Pancreas (tissue), 10 donors: ENCODE results near the gene SQSTM1. TPM values are rescaled to one million over a fixed set of nuclear protein-coding genes. Genes with fewer than 3 reads are reported as not detected.

Experiments used
- ATAC-seq, 4 donors: fragments of 200-7000 bp; cut with Tn5 transposase; one replicate each; pipeline versions ENCODE4 v1.8.0 to v1.9.1; 2020; ENCODE audit warnings: mild to moderate bottlenecking in 4 of 4, moderate library complexity in 4 of 4
- DNase-seq, 6 donors: peaks; one replicate each; pipeline ENCODE4 v3.0.0-alpha.2; 2020
- FAIRE-seq: peaks from 2 replicates; lab custom pipeline; 2012; peaks lifted over from hg19 to GRCh38; lab: Jason Lieb, UNC
- H3K27ac ChIP-seq, 4 donors: fragments of 200-600 bp; sonication (generic); 1 replicate in 3 of 4; 2 replicates in 1 of 4; pipeline versions ENCODE4 v1.5.0 to v1.8.0; 2020
- H3K27me3 ChIP-seq, 4 donors: fragments of 200-600 bp; one replicate each; pipeline ENCODE4 v1.8.0; 2021
- H3K36me3 ChIP-seq, 3 donors: fragments of 200-600 bp; sonication (generic) in 1 of 3; one replicate each; pipeline versions ENCODE4 v1.5.0 to v1.8.0; 2020 to 2021
- H3K4me1 ChIP-seq, 3 donors: fragments of 200-600 bp; one replicate each; pipeline ENCODE4 v1.8.0; 2021
- H3K4me3 ChIP-seq, 4 donors: fragments of 200-600 bp; sonication (generic) in 2 of 4; one replicate each; pipeline versions ENCODE4 v1.5.0 to v1.8.0; 2020 to 2021
- H3K9me3 ChIP-seq, 4 donors: fragments of 200-600 bp; one replicate each; pipeline ENCODE4 v1.8.0; 2021
- CTCF ChIP-seq, 4 donors: fragments of 200-600 bp; sonication (generic) in 3 of 4; IDR thresholded peaks; one replicate each; pipeline versions ENCODE4 v1.5.0 to v1.8.0; 2021; ENCODE audit warnings: antibody characterized with exemption in 4 of 4
- WGBS, 2 donors: extraction: QIAGEN DNeasy Blood & Tissue Kit; methylation state at CpG; one replicate each; pipeline ENCODE4 v1.1.7; 2013; 5-methylcytosine and 5-hydroxymethylcytosine counted together
- intact Hi-C, 3 donors: fragments of 100-400 bp; cut with DNase I; formaldehyde crosslinking; loops; one replicate each; pipeline versions ENCODE4 v1.11.1 to v1.14.2; 2022
- polyA plus RNA-seq, 2 donors: library from polyadenylated mRNA; stranded (reverse); fragments of 200-250 nt; gene quantifications; one replicate each; pipeline ENCODE4 v1.2.3, GENCODE V29; 2013
- total RNA-seq, 6 donors: library from RNA; stranded (reverse); fragmentation: NEBNext Ultra II Directional in 4 of 6; extraction: Animal tissue kit (Norgen Biotek cat#: 25700) in 4 of 6; gene quantifications; one replicate each; pipeline versions ENCODE4 v1.2.1 to v1.2.4, GENCODE V29; 2021 to 2023
- donor health status: healthy with polysubstance abuse.
- donor health status: DM: no; HTN: no; CAD: no; lungs with moderate emphysema.
- donor health status: DM: no; HTN: no; CAD: no.
- donor health status: control.
- donor health status: control.
- donor health status: Bipolar disorder and iron deficiency.
- donor health status: DM: yes; HTN: yes; CAD: no.
- donor health status: DM: no; HTN: no; CAD: no.
- donor health status: DM: no; HTN: no; CAD: no.
- donor health status: DM: yes; HTN: yes; CAD: no.

Gene SQSTM1
- total and polyA plus RNA-seq, 8 donors: 125 to 261 (median 200) TPM

- Histone ChIP-seq H3K4me3 (no peak overlapping the region), H3K27ac (no peak overlapping the region), H3K9me3 (no peaks in the 10 kb centered on the region), H3K27me3 (no peaks in the 10 kb centered on the region), H3K36me3 (peaks cover 5 to 38% (median 20%) of the 10 kb centered on the region in 3 donors), H3K4me1 (no peaks in the 10 kb centered on the region)
- WGBS, 2 donors: 96 to 98% methylated on average over 28 of the region's 28 CpGs
- no peak for ATAC-seq
- no peak for TF ChIP-seq CTCF (IDR thresholded peaks at IDR 0.05)
- FAIRE-seq: no peak
- no peak for DNase-seq
- intact Hi-C loops: no loop called here
Observed at GRCh38 chr5:179874536-179875292, 54.0 kb downstream of the SQSTM1 start.

GRCh38 chr5:179875741-179876609 is 55.3 kb downstream of the SQSTM1 start:
- no peak overlapping the region for H3K27ac ChIP-seq
- no peaks in the 10 kb centered on the region for H3K27me3 ChIP-seq
- peaks cover 5 to 31% (median 17%) of the 10 kb centered on the region in 3 donors for H3K36me3 ChIP-seq
- 89 to 94% methylated on average over 16 of the region's 16 CpGs for WGBS, 2 donors
- no peak for TF ChIP-seq CTCF (IDR thresholded peaks at IDR 0.05)
- no peak overlapping the region for H3K4me3 ChIP-seq
- H3K4me1 ChIP-seq: no peaks in the 10 kb centered on the region
- FAIRE-seq: no peak
- ATAC-seq: no peak
- no peaks in the 10 kb centered on the region for H3K9me3 ChIP-seq
- no peak for DNase-seq
- intact Hi-C loops: no loop called here

GRCh38 chr5:179876610-179876952 is 55.9 kb downstream of the SQSTM1 start:
- intact Hi-C loops: no loop called here
- FAIRE-seq (no peak), DNase-seq (no peak), ATAC-seq (peak in 1 of 4 donors; percentile 33)
- H3K4me3 ChIP-seq: no peak overlapping the region
- no peak overlapping the region for H3K27ac ChIP-seq
- 90 to 91% methylated on average over 3 of the region's 3 CpGs for WGBS, 2 donors
- no peak for TF ChIP-seq CTCF (IDR thresholded peaks at IDR 0.05)
- no peaks in the 10 kb centered on the region for H3K4me1 ChIP-seq
- peaks cover 5 to 31% (median 17%) of the 10 kb centered on the region in 3 donors for H3K36me3 ChIP-seq
- H3K27me3 ChIP-seq: no peaks in the 10 kb centered on the region
- H3K9me3 ChIP-seq: no peaks in the 10 kb centered on the region

GRCh38 chr5:179878222-179879002 is 57.7 kb downstream of the SQSTM1 start:
- TF ChIP-seq CTCF (IDR thresholded peaks at IDR 0.05): no peak
- FAIRE-seq: no peak
- no peaks in the 10 kb centered on the region for H3K4me1 ChIP-seq
- no peaks in the 10 kb centered on the region for H3K9me3 ChIP-seq
- ATAC-seq: no peak
- no peaks in the 10 kb centered on the region for H3K27me3 ChIP-seq
- WGBS, 2 donors: 91 to 93% methylated on average over 26 of the region's 26 CpGs
- H3K36me3 ChIP-seq: peaks cover 5 to 21% (median 9%) of the 10 kb centered on the region in 3 donors
- H3K27ac ChIP-seq: no peak overlapping the region
- H3K4me3 ChIP-seq: no peak overlapping the region
- peak in 1 of 6 donors; percentile 48 for DNase-seq
- intact Hi-C loops: no loop called here
